Astrocyte (in vitro differentiated cells and primary cell): ENCODE results near the gene ROBO2.

Experiments used
- CTCF ChIP-seq: IDR thresholded peaks from 2 replicates; pipeline ENCODE4 v1.5.1; 2011; ENCODE audit warnings: low read depth, mild to moderate bottlenecking, inconsistent platforms, low read length, moderate library complexity; ENCODE audit not compliant: insufficient read depth
- EZH2 ChIP-seq: IDR thresholded peaks from 2 replicates; pipeline ENCODE4 v1.6.1; 2012; ENCODE audit warnings: mild to moderate bottlenecking, low read length, inconsistent platforms; ENCODE audit not compliant: insufficient read depth

- TF ChIP-seq CTCF: no peak
- no peak for TF ChIP-seq EZH2
Measured at GRCh38 chr3:77207753-77208152, 167.9 kb downstream of the ROBO2 start.
